ENCODE data around the gene INIP. TPM values are rescaled to one million over a fixed set of nuclear protein-coding genes. Genes with fewer than 3 reads are reported as not detected.
"Not testable (repeated sequence)": the region's sequence is repeated elsewhere in the genome, so short reads cannot be mapped to it uniquely, and the experiment has no call there.

The INIP gene
- total and polyA plus RNA-seq, 2 of the 13 experiments (the other 11 are each of a cell fraction or from before 2014, with no cell fraction given) = 13.6 to 28.6 TPM

DNA sequence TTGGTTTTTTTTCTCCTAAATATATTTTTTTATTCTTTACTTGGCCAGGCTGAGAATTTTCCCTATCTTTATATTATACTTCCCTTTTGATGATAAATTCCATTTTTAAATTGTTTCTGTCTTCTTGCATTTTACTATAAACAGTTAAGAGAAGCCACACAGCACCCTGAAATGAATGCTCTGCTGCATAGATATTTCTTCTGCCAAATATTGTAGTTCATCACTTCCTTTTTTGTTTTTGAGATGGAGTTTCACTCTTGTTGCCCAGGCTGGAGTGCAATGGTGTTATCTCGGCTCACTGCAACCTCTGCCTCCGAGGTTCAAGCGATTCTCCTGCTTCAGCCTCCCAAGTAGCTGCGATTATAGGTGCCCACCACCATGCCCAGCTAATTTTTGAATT, 8.5 kb upstream of the INIP start:
- in situ Hi-C loops (cut with HindIII; ENCODE audit: extremely low pct_ligation_motif_present, low pct_unique_long_range_greater_than_20kb) (no loop called here), intact Hi-C loops (cut with micrococcal nuclease; ENCODE audit: unreplicated experiment) (no loop called here)
- ATAC-seq (no peak), FAIRE-seq (no peak), DNase-seq (ENCODE audit: low spot score) (no peak)
- no peak for TF ChIP-seq ZNF816 (CRISPR knock-in tag; IDR thresholded peaks at IDR 0.05; ENCODE audit: borderline replicate concordance)
- TF ChIP-seq PHF5A (CRISPR knock-in tag; IDR thresholded peaks at IDR 0.05; ENCODE audit: low read depth, unreplicated experiment) = no peak
- TF ChIP-seq SRY (CRISPR knock-in tag; IDR thresholded peaks at IDR 0.05) = no peak
- ChIA-PET POLR2A (no interaction called here), CTCF (ENCODE audit: low intra/inter-chr PET ratio, low total read pairs) (no interaction called here)
- H3K9ac ChIP-seq (ENCODE audit: insufficient read depth, low read depth, low read length) = no peak overlapping the region
- BruUV-seq (replicated peaks) = no TSS peak
- peaks cover 13% of the 10 kb centered on the region for H3K4me1 ChIP-seq (ENCODE audit: insufficient read depth, low read length)
- H3K36me3 ChIP-seq (replicated peaks in 1 of 2; ENCODE audit: control insufficient read depth in 1 of 2, insufficient read depth in 2 of 2, low read length in 2 of 2) = no peaks in the 10 kb centered on the region
- no peaks in the 10 kb centered on the region for H3K9me3 ChIP-seq (ENCODE audit: low read length)
- no peak overlapping the region for H2AFZ ChIP-seq (ENCODE audit: low read length)
- no peaks in the 10 kb centered on the region for H4K20me1 ChIP-seq (ENCODE audit: insufficient read depth, low read length)
- no peaks in the 10 kb centered on the region for H3K27me3 ChIP-seq (ENCODE audit: control insufficient read depth in 1 of 2, insufficient read depth in 2 of 2, low read length in 2 of 2)
- H3K27ac ChIP-seq (ENCODE audit: extremely low read length, insufficient read depth, low read length) = no peak overlapping the region
- H3K79me2 ChIP-seq (ENCODE audit: insufficient read depth, low read length) = no peaks in the 10 kb centered on the region
- no peak overlapping the region for H3K4me2 ChIP-seq (ENCODE audit: low read depth, low read length)
- 93% methylated on average over 4 of the region's 4 CpGs for WGBS (ENCODE audit: low lambda C conversion rate)
- no peak overlapping the region for H3K4me3 ChIP-seq (replicated peaks in 1 of 3; ENCODE audit: insufficient read depth in 1 of 3, low read depth in 2 of 3, low read length in 3 of 3)

- Histone ChIP-seq H3K4me1 (ENCODE audit: insufficient read depth, low read length) (peaks cover 9% of the 10 kb centered on the region), H3K27ac (ENCODE audit: extremely low read length, insufficient read depth, low read length) (no peak overlapping the region), H3K9me3 (ENCODE audit: low read length) (no peaks in the 10 kb centered on the region), H4K20me1 (ENCODE audit: insufficient read depth, low read length) (no peaks in the 10 kb centered on the region), H3K4me3 (replicated peaks in 1 of 3; ENCODE audit: insufficient read depth in 1 of 3, low read depth in 2 of 3, low read length in 3 of 3) (no peak overlapping the region), H3K27me3 (ENCODE audit: control insufficient read depth in 1 of 2, insufficient read depth in 2 of 2, low read length in 2 of 2) (no peaks in the 10 kb centered on the region), H2AFZ (ENCODE audit: low read length) (no peak overlapping the region), H3K36me3 (replicated peaks in 1 of 2; ENCODE audit: control insufficient read depth in 1 of 2, insufficient read depth in 2 of 2, low read length in 2 of 2) (no peaks in the 10 kb centered on the region), H3K4me2 (ENCODE audit: low read depth, low read length) (no peak overlapping the region), H3K79me2 (ENCODE audit: insufficient read depth, low read length) (no peaks in the 10 kb centered on the region), H3K9ac (ENCODE audit: insufficient read depth, low read depth, low read length) (no peak overlapping the region)
- TF ChIP-seq HNF4G (IDR thresholded peaks at IDR 0.05; ENCODE audit: borderline replicate concordance, low read depth, low read length) (no peak), HNF4G (CRISPR knock-in tag; IDR thresholded peaks at IDR 0.05; ENCODE audit: borderline replicate concordance, low read depth) (no peak), HMG20B (CRISPR knock-in tag; conservative IDR thresholded peaks at IDR 0.05) (no peak), MLLT10 (CRISPR knock-in tag; IDR thresholded peaks at IDR 0.05) (no peak)
- TF ChIP-seq, protein P1, sequence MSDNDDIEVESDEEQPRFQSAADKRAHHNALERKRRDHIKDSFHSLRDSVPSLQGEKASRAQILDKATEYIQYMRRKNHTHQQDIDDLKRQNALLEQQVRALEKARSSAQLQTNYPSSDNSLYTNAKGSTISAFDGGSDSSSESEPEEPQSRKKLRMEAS (IDR thresholded peaks at IDR 0.05) = peak; percentile 34; the same call in 1 of the 2 replicates
- TF ChIP-seq, protein P2, sequence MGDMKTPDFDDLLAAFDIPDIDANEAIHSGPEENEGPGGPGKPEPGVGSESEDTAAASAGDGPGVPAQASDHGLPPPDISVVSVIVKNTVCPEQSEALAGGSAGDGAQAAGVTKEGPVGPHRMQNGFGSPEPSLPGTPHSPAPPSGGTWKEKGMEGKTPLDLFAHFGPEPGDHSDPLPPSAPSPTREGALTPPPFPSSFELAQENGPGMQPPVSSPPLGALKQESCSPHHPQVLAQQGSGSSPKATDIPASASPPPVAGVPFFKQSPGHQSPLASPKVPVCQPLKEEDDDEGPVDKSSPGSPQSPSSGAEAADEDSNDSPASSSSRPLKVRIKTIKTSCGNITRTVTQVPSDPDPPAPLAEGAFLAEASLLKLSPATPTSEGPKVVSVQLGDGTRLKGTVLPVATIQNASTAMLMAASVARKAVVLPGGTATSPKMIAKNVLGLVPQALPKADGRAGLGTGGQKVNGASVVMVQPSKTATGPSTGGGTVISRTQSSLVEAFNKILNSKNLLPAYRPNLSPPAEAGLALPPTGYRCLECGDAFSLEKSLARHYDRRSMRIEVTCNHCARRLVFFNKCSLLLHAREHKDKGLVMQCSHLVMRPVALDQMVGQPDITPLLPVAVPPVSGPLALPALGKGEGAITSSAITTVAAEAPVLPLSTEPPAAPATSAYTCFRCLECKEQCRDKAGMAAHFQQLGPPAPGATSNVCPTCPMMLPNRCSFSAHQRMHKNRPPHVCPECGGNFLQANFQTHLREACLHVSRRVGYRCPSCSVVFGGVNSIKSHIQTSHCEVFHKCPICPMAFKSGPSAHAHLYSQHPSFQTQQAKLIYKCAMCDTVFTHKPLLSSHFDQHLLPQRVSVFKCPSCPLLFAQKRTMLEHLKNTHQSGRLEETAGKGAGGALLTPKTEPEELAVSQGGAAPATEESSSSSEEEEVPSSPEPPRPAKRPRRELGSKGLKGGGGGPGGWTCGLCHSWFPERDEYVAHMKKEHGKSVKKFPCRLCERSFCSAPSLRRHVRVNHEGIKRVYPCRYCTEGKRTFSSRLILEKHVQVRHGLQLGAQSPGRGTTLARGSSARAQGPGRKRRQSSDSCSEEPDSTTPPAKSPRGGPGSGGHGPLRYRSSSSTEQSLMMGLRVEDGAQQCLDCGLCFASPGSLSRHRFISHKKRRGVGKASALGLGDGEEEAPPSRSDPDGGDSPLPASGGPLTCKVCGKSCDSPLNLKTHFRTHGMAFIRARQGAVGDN (CRISPR knock-in tag; IDR thresholded peaks at IDR 0.05) = peak; percentile 50
- no TSS peak for BruUV-seq (replicated peaks)
- in situ Hi-C loops (cut with HindIII; ENCODE audit: extremely low pct_ligation_motif_present, low pct_unique_long_range_greater_than_20kb) (no loop called here), intact Hi-C loops (cut with micrococcal nuclease; ENCODE audit: unreplicated experiment) (no loop called here)
- CTCF ChIA-PET (ENCODE audit: low intra/inter-chr PET ratio, low total read pairs) = no interaction called here
- DNase-seq (ENCODE audit: low spot score) (no peak), ATAC-seq (peak; percentile 62), FAIRE-seq (no peak)
- 88% methylated on average over 2 of the region's 3 CpGs for WGBS (ENCODE audit: low lambda C conversion rate)
- POLR2A ChIA-PET = no interaction called here
Measured at GRCh38 chr9:112725961-112726360, 8.0 kb upstream of the INIP start.

DNA sequence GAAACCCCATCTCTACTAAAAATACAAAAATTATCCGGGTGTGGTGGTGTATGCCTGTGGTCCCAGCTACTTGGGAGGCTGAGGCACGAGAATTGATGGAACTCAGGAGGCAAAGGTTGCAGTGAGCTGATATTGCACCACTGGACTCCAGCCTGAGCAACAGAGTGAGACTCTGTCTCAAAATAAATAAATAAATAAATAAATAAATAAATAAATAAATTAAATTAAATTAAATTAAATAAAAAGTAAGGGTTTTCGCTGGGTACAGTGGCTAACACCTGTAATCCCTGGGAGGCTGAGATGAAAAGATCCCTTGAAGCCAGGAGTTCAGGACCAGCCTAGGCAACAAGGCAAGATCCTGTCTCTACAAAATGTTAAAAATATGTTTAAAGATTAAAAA, 4.8 kb upstream of the INIP start:
- H3K9ac ChIP-seq (ENCODE audit: insufficient read depth, low read depth, low read length); H3K27ac ChIP-seq (ENCODE audit: extremely low read length, insufficient read depth, low read length); CTCF ChIA-PET (ENCODE audit: low intra/inter-chr PET ratio, low total read pairs); ATAC-seq; POLR2A ChIA-PET; FAIRE-seq; DNase-seq (ENCODE audit: low spot score); intact Hi-C loops (cut with micrococcal nuclease; ENCODE audit: unreplicated experiment); H3K79me2 ChIP-seq (ENCODE audit: insufficient read depth, low read length); H2AFZ ChIP-seq (ENCODE audit: low read length); H3K9me3 ChIP-seq (ENCODE audit: low read length); H3K4me3 ChIP-seq (replicated peaks in 1 of 3; ENCODE audit: insufficient read depth in 1 of 3, low read depth in 2 of 3, low read length in 3 of 3); H3K4me2 ChIP-seq (ENCODE audit: low read depth, low read length); H3K27me3 ChIP-seq (ENCODE audit: control insufficient read depth in 1 of 2, insufficient read depth in 2 of 2, low read length in 2 of 2); H4K20me1 ChIP-seq (ENCODE audit: insufficient read depth, low read length); H3K36me3 ChIP-seq (replicated peaks in 1 of 2; ENCODE audit: control insufficient read depth in 1 of 2, insufficient read depth in 2 of 2, low read length in 2 of 2); BruUV-seq (replicated peaks): not testable (repeated sequence)
- in situ Hi-C loops (cut with HindIII; ENCODE audit: extremely low pct_ligation_motif_present, low pct_unique_long_range_greater_than_20kb) = loop anchor here (25.0 kb wide), 2 partner anchors 235 to 635 kb away; partner anchors contain the start of gene KIAA1958
- H3K4me1 ChIP-seq (ENCODE audit: insufficient read depth, low read length) = peaks cover 14% of the 10 kb centered on the region
- WGBS (ENCODE audit: low lambda C conversion rate) = 81% methylated on average over 3 of the region's 3 CpGs
